Measurements from ENCODE around the gene SLAMF8.

DNA sequence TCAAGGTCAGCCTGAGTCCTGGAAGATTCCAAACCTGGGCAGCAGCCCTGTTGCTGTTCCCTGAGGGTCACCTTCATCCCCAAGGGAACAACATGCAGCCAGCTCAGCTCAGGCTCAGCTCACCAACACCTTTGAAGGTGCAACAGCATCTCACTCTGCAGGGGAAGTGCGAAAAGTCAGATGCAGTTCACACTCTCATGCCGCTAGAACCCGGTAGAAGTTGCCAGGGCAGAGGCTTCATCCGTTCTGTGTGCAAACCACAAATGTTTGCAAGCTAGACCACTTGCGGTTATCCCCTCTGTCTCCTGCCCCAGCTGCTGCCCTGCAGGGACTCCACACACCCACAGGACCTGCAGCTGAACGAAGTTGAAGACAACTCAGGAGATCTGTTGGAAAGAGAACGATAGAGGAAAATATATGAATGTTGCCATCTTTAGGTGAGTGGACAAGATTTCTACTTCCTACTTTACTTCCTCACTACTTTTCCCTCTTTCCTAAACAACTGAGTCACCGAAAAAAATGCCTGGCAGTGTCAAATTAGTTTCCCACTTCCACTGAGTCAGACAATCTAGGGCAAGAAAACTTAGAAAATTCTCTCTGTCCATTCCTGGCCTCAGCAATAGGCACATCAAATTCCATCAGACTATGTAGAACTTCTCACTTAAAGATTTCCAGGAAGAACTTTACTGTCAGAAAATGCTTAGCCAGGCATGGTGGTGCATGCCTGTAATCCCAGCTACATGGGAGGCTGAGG is 26.3 kb upstream of the SLAMF8 start:
- TF ChIP-seq, protein P1, sequence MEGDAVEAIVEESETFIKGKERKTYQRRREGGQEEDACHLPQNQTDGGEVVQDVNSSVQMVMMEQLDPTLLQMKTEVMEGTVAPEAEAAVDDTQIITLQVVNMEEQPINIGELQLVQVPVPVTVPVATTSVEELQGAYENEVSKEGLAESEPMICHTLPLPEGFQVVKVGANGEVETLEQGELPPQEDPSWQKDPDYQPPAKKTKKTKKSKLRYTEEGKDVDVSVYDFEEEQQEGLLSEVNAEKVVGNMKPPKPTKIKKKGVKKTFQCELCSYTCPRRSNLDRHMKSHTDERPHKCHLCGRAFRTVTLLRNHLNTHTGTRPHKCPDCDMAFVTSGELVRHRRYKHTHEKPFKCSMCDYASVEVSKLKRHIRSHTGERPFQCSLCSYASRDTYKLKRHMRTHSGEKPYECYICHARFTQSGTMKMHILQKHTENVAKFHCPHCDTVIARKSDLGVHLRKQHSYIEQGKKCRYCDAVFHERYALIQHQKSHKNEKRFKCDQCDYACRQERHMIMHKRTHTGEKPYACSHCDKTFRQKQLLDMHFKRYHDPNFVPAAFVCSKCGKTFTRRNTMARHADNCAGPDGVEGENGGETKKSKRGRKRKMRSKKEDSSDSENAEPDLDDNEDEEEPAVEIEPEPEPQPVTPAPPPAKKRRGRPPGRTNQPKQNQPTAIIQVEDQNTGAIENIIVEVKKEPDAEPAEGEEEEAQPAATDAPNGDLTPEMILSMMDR (IDR thresholded peaks at IDR 0.05) = no peak
- no peak for TF ChIP-seq POLR2A (IDR thresholded peaks at IDR 0.05)

Measured in esophagus squamous epithelium (tissue), 4 donors.